NCI-H1694 treated with DMSO at 0.1 percent for 48 hours (cell line): ENCODE data around the gene PRXL2C.

Source experiments
- DNase-seq: peaks from one replicate; lab custom pipeline; 2025; lab: John Stamatoyannopoulos, UW

PRXL2C gene

DNA sequence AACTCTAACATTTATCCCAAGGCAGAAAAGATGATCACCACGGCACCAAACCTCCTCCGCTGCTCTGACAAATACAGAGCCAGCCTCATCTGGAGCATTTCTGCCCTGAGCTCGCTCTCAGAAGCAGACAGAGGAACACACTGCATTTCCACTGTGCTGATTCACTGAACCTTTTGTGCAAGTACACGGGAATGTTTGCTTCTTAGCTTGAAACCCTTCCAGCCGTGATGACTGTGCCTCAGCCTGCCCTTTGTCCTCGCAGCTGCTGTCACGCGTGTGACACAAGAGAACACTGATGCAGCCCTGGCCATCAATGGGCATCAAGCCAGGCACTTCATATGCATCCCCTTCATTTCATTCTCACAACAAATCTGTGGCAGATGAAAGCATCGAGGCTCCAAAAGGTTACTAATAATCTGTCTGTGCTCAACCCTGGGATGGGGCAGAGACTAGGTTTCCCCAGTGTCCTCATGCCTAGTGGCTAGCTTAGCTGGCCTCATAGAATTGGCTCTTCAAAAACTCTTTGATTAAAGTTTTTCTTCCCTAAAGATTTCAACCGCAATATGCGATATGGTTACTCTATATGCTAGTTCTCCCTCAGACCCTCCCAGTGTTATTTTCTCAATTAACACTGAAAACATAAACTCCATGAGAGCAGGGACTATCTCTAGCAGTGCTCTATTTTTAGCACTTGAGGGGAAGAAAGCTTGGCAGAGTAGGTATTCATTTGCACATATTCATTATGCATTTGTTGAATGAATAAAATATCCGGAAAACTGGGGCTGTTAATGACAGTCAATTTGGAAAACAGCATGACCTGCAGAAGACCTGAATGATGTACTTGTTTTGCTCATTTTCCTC lies 42.8 kb downstream of the PRXL2C start:
- peak; percentile 52 for DNase-seq

DNA sequence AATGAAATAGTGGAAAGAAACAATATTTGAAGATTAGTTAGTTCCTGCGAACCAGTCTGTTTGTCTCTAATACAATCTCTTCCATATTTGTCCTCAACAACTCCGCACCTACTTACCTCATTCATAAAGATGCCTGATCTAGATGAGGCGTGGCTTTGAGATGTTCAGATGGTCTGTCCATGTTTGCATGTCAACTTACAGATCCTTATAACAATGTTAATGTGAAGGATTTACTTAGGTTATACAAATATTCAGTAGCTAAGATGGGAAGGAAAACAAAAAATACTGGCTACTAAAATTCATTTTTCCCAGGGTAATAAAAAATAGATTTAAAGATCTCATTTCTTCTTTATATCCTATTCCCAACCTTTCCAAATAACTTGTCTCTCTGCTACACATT lies 43.8 kb downstream of the PRXL2C start:
- DNase-seq, result no peak

- no peak for DNase-seq
Measured at GRCh38 chr9:96609732-96610131, 45.4 kb downstream of the PRXL2C start.

- no peak for DNase-seq
Measured at GRCh38 chr9:96607971-96608370, 47.1 kb downstream of the PRXL2C start.

DNA sequence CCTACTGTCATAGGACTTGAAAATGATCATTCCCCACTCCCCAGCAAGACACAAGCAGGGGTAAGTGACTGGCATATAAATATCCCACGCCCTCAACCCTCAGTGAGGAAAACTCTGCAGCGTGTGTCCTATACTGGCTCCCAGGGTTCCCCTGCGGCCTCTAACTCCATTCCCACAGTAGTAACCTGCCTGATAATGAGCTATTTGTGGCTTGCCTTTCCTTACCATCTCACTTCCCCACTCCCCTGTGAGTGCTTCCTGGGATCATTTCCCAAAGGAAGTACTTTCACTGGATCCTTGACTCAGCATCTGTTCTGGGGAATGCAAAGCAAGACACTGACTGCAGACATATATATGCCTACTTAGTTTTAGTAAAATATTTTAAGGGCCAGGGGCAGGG lies 49.8 kb downstream of the PRXL2C start:
- DNase-seq, result no peak

DNA sequence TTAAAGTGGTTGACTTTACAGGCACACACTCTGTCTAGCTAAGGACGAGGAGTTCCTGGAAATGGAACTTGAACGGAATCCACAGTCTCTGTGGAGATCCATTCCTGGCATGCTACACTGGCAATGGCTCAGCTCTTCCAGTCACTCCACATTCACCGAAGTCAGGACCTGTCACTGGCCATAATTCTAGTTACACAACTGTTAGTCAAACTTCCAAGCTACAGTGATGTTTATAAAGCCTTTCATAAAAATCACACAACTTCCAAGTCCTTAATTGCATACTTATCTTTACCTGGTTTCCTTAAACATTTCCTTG lies 51.2 kb downstream of the PRXL2C start:
- DNase-seq, result no peak

DNA sequence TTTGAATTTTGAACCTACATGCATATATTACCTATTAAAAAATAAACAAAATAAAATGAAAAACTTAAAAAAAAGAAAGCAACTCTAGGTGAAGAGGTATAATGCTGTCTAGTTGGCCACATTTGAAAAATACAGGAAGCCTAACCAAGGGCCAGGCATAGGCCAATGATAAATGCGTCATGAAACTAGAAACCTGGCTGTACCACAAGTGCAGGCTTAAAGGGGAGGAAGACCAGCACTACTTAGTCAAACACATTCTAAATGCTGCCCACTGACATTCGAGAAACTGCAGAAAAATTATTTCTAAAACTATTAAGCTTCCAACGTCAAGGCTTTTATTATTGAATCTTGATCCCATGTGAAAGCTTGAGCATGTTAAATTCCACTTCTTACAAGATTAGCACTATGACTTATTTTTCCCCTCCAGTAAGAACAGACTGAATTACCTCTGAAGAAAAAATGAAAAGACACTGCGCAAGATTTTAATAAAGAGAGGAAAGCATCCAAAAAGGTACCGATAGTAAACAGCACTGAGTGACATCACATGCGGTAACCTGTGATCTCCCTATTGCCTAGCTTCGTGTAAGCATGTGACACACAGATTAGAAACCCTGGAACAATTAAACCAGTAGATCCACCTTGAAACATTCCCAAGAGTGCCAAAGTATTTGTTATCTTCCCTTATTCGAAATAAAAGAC lies 51.7 kb downstream of the PRXL2C start:
- no peak for DNase-seq

DNA sequence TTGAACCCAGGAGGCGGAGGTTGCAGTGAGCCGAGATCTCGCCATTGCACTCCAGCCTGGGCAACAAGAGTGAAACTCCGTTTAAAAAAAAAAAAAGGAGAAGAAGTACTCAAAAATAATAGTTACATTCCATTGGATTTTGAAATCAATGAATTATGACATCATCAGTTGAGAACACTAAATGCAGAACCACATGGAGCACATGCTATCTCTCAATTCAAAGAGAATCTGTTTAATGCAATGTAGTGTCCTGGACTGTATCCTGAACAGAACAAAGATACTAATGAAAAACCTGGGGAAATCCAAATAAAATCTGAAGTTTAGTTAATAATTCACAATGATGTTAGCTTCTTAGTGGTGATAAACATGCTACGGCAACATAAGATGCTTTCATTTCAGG lies 55.8 kb downstream of the PRXL2C start:
- no peak for DNase-seq

DNA sequence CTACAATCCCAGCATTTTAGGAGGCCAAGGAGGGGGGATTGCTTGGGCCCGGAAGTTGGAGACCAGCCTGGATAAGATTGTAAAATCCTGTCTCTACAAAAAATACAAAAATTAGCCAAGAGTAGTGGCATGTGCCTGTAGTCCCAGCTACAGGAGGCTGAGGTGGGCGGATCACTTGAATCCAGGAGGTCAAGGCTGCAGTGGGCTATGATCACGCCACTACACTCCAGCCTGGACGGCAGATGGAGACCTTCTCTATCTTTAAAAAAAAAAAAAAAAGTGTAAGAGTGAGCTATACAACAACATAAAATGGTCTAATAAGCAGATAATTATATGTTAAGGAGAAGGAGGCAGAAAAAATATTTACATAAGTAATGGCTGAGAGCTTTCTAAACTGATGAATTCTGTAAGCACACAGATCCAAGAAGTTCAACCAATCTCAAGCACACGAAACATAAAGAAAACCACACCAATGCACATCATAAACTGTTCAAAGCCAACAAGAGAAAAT lies 58.5 kb downstream of the PRXL2C start:
- DNase-seq, result no peak
